MCF 10A (cell line): ENCODE measurements around the gene TMEM31. TPM values are rescaled to one million over a fixed set of nuclear protein-coding genes. Genes with fewer than 3 reads are reported as not detected.

Experiments used
- BruUV-seq: library from RNA; stranded (reverse); fragments of 400-500 nt; replicated peaks from 2 replicates; lab custom pipeline; 2021; lab: Mats Ljungman, UMichigan
- CTCF ChIA-PET: fragments of 300-600 bp; sonication (Branson Sonifier 250); formaldehyde crosslinking; extraction: SDS; loops from one replicate; lab custom pipeline; 2021; ENCODE audit warnings: antibody characterized with exemption, inconsistent platforms; lab: Yijun Ruan, JAX
- POLR2A ChIA-PET: fragments of 300-600, 350-650 bp; sonication (Branson Sonifier 250); formaldehyde crosslinking; extraction: SDS; loops from one replicate; lab custom pipeline; 2020; ENCODE audit warnings: antibody characterized with exemption, inconsistent platforms; lab: Yijun Ruan, JAX
- DNase-seq: peaks from one replicate; pipeline ENCODE4 v3.0.0-alpha.2; 2018; ENCODE audit not compliant: unreplicated experiment
- H3K27ac Mint-ChIP-seq: one replicate; pipeline ENCODE4 v1.8.0; 2022; ENCODE audit warnings: mild to moderate bottlenecking, low read depth, mixed read lengths; ENCODE audit not compliant: unreplicated experiment
- H3K27me3 Mint-ChIP-seq: one replicate; pipeline ENCODE4 v1.8.0; 2022; ENCODE audit warnings: mixed read lengths; ENCODE audit not compliant: insufficient read depth, unreplicated experiment
- H3K36me3 Mint-ChIP-seq: one replicate; pipeline ENCODE4 v1.8.0; 2022; ENCODE audit warnings: mild to moderate bottlenecking, moderate library complexity, mixed read lengths; ENCODE audit not compliant: insufficient read depth, unreplicated experiment
- H3K4me1 Mint-ChIP-seq: one replicate; pipeline ENCODE4 v1.8.0; 2022; ENCODE audit warnings: mixed read lengths; ENCODE audit not compliant: insufficient read depth, unreplicated experiment
- H3K4me3 Mint-ChIP-seq: one replicate; pipeline ENCODE4 v1.8.0; 2022; ENCODE audit warnings: mild to moderate bottlenecking, moderate library complexity, mixed read lengths; ENCODE audit not compliant: unreplicated experiment
- H3K9me3 Mint-ChIP-seq: one replicate; pipeline ENCODE4 v1.8.0; 2022; ENCODE audit warnings: mixed read lengths; ENCODE audit not compliant: unreplicated experiment
- CTCF ChIP-seq: fragments of 200-600 bp; IDR thresholded peaks from one replicate; pipeline ENCODE4 v1.8.0; 2022; ENCODE audit warnings: antibody characterized with exemption, mild to moderate bottlenecking; ENCODE audit not compliant: unreplicated experiment
- intact Hi-C: fragments of 100-400 bp; cut with micrococcal nuclease; formaldehyde crosslinking; loops from 2 replicates; pipeline ENCODE4 v1.14.1; 2022
- total RNA-seq: library from RNA; stranded (reverse); gene quantifications from 2 replicates; pipeline ENCODE4 v1.2.3, GENCODE V29; 2022

TMEM31 gene
- total RNA-seq, 1 experiment from 2014 or later, result not detected

DNA sequence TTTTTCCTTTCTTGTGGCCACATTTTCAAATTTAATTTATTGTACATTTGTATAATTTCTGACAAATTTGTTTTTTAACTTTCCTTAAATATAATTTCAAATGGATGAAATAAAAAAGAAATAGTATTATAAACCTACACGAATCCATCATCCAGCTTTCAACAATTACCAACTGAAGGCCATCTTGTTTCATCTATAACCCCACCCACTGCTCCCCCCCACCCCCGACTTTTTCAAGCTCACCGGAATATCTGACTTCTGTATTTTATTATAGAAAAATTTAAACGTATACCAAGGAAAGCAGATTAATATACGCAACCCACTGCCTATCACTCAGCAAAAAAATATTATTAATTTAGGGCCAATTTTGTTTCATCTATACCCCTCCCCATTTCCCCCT, 25.3 kb upstream of the TMEM31 start:
- no peak for TF ChIP-seq CTCF
- intact Hi-C loops, result loop anchor here (5.0 kb wide), 1 partner anchor 98 kb away; the partner anchor contains the start of gene TCEAL4
- H3K27me3 Mint-ChIP-seq, result peaks cover 20% of the 10 kb centered on the region
- BruUV-seq, result no TSS peak
- POLR2A ChIA-PET, result interaction anchor here (0.6 to 3.1 kb wide), 10 partner anchors 13 to 168 kb away, joined by 3 to 15 read pairs (median 4); partner anchors contain the start of gene TCEAL4
- H3K4me3 Mint-ChIP-seq, result no peak overlapping the region
- CTCF ChIA-PET, result interaction anchor here (0.6 to 0.7 kb wide), 4 partner anchors 18 to 628 kb away, joined by 3 to 6 read pairs (median 4); no protein-coding TSS in a partner anchor
- no peak overlapping the region for H3K27ac Mint-ChIP-seq
- peaks cover 49% of the 10 kb centered on the region for H3K36me3 Mint-ChIP-seq
- no peaks in the 10 kb centered on the region for H3K9me3 Mint-ChIP-seq
- no peak for DNase-seq
- peaks cover 5% of the 10 kb centered on the region for H3K4me1 Mint-ChIP-seq

GRCh38 chrX:103686199-103687072, 24.3 kb upstream of the TMEM31 start, which contains the start of gene MORF4L2:
Gene MORF4L2 (minus strand): TSS chrX:103686699. CDS start chrX:103677027, 9,672 bp downstream.
- TSS peak; percentile 65 for BruUV-seq
- TF ChIP-seq CTCF, result no peak
- Mint-ChIP-seq H3K9me3 (no peaks in the 10 kb centered on the region), H3K27ac (no peak within 1 kb of the TSS), H3K4me3 (no peak within 1 kb of the TSS), H3K27me3 (peaks cover 11% of the 10 kb centered on the region), H3K36me3 (peaks cover 39% of the 10 kb centered on the region), H3K4me1 (peaks cover 5% of the 10 kb centered on the region)
- DNase-seq, result peak; percentile 96
- CTCF ChIA-PET, result interaction anchor here (0.6 to 1.3 kb wide), 8 partner anchors 19 to 629 kb away, joined by 3 to 4 read pairs (median 3); partner anchors contain the start of gene TCEAL4
- POLR2A ChIA-PET, result interaction anchor here (0.6 to 3.1 kb wide), 18 partner anchors 14 to 1537 kb away, joined by 3 to 15 read pairs (median 3); partner anchors contain the start of gene TCEAL4
- intact Hi-C loops, result loop anchor here (2.0 to 5.0 kb wide), 3 partner anchors 58 to 426 kb away; partner anchors contain the start of genes TCEAL1, TCEAL4 and ZCCHC18

DNA sequence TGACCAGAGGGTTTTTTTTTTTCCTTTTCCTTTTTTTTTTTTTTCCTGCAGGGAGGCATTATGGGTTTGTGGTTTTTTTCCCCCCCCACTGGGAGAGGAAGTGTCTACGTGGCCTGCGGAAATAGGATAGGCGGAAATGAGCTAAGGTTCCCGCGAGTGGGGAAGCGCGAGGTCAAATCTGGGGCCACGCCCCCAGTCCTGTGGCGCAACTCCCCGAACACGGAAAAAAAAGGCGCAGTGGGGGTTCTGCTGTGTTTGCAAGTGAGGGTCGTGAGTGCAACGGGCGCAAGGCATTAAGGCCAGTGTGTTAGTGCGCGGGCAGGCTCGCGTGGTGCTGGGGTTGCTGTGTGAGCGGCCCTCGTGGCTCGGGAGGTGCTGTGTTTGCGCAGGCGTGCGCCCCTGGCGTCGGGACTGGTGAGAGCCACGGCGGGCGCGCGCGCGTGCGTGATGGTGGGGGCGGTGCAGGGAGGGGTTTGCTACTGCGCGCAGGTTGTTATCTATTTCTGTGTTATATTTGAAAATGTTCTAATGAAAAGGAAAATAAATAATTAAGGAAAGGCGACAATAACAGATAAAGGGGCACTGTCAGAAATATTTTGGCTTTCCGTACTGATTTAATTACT, 23.5 kb upstream of the TMEM31 start:
- H3K4me1 Mint-ChIP-seq, result peaks cover 5% of the 10 kb centered on the region
- CTCF ChIA-PET, result interaction anchor here (0.6 to 1.3 kb wide), 4 partner anchors 18 to 139 kb away, joined by 3 to 4 read pairs (median 3); no protein-coding TSS in a partner anchor
- H3K27ac Mint-ChIP-seq, result no peak overlapping the region
- BruUV-seq, result TSS peak; percentile 50
- H3K27me3 Mint-ChIP-seq, result peaks cover 11% of the 10 kb centered on the region
- H3K9me3 Mint-ChIP-seq, result no peaks in the 10 kb centered on the region
- TF ChIP-seq CTCF, result peak; percentile 21
- intact Hi-C loops, result loop anchor here (2.0 to 5.0 kb wide), 3 partner anchors 58 to 426 kb away; partner anchors contain the start of genes TCEAL1, TCEAL4 and ZCCHC18
- H3K4me3 Mint-ChIP-seq, result no peak overlapping the region
- POLR2A ChIA-PET, result interaction anchor here (0.6 to 3.1 kb wide), 13 partner anchors 14 to 1538 kb away, joined by 3 to 15 read pairs (median 3); partner anchors contain the start of gene TCEAL4
- peaks cover 33% of the 10 kb centered on the region for H3K36me3 Mint-ChIP-seq
- DNase-seq, result no peak
